WERI-Rb-1 (cell line): ENCODE data around the gene HMG20B.
"Not testable (repeated sequence)": the region's sequence is repeated elsewhere in the genome, so short reads cannot be mapped to it uniquely, and the experiment has no call there.

Experiments used
- DNase-seq: peaks from one replicate; pipeline ENCODE4 v3.0.0-alpha.2; 2020
- H3K27ac ChIP-seq: fragments of 250-450 bp; sonication (Bioruptor Pico); 2 replicates; pipeline ENCODE4 v1.5.1; 2020; ENCODE audit warnings: mild to moderate bottlenecking, moderate library complexity
- H3K27me3 ChIP-seq: fragments of 250-450 bp; sonication (Bioruptor Pico); 2 replicates; pipeline ENCODE4 v1.5.1; 2021; ENCODE audit warnings: mild to moderate bottlenecking, low read depth, moderate library complexity; ENCODE audit not compliant: insufficient read depth, severe bottlenecking
- H3K36me3 ChIP-seq: fragments of 250-450 bp; sonication (Bioruptor Pico); 2 replicates; pipeline ENCODE4 v1.5.1; 2020; ENCODE audit warnings: mild to moderate bottlenecking, moderate library complexity
- H3K4me3 ChIP-seq: 2 replicates; pipeline ENCODE4 v1.5.1; 2011; ENCODE audit warnings: low read depth, mild to moderate bottlenecking, control low read depth, low read length
- H3K9me3 ChIP-seq: fragments of 250-450 bp; sonication (Bioruptor Pico); 2 replicates; pipeline ENCODE4 v1.5.1; 2021; ENCODE audit warnings: mild to moderate bottlenecking, moderate library complexity; ENCODE audit not compliant: severe bottlenecking
- TF ChIP-seq, protein P1 (sequence below): IDR thresholded peaks from 2 replicates; pipeline ENCODE4 v1.5.1; 2011; ENCODE audit warnings: low read depth, mild to moderate bottlenecking, control low read depth, inconsistent platforms, low read length

HMG20B gene

DNA sequence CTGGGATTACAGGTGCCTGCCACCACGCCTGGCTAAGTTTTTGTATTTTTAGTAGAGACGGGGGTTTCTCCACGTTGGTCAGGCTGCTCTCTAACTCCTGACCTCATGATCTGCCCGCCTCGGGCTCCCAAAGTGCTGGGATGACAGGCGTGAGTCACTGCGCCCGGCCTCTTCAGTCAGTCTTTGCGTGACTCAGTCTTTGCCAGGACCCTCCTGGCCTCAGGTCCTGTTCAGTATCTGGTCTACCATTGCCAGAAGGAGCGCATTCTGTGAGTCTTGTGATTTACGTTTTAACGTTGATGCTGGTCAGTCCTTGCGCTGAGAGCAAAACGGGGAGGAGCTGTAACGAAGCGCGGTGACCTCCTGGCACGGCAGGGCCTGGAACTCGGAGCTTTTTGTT lies 7.6 kb upstream of the HMG20B start:
- H3K27me3 ChIP-seq, result no peaks in the 10 kb centered on the region
- H3K9me3 ChIP-seq, result no peaks in the 10 kb centered on the region
- no peak overlapping the region for H3K4me3 ChIP-seq
- DNase-seq, result no peak
- H3K27ac ChIP-seq, result no peak overlapping the region
- TF ChIP-seq, protein P1, sequence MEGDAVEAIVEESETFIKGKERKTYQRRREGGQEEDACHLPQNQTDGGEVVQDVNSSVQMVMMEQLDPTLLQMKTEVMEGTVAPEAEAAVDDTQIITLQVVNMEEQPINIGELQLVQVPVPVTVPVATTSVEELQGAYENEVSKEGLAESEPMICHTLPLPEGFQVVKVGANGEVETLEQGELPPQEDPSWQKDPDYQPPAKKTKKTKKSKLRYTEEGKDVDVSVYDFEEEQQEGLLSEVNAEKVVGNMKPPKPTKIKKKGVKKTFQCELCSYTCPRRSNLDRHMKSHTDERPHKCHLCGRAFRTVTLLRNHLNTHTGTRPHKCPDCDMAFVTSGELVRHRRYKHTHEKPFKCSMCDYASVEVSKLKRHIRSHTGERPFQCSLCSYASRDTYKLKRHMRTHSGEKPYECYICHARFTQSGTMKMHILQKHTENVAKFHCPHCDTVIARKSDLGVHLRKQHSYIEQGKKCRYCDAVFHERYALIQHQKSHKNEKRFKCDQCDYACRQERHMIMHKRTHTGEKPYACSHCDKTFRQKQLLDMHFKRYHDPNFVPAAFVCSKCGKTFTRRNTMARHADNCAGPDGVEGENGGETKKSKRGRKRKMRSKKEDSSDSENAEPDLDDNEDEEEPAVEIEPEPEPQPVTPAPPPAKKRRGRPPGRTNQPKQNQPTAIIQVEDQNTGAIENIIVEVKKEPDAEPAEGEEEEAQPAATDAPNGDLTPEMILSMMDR, result no peak
- no peaks in the 10 kb centered on the region for H3K36me3 ChIP-seq

DNA sequence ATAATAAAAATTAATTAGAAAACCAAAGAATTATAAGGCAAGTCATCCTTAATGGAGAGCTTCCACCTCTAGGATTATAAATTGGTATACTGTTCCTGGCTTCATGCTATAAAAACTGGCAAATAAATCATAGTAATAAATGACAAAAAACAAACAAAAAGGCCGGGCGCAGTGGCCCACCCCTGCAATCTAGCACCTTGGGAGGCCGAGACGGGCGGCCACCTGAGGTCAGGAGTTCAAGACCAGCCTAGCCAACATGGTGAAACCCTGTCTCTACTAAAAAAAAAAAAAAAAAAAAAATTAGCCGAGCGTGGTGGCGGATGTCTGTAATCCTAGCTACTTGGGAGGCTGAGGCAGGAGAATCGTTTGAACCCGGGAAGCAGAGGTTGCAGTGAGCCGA lies 2.7 kb upstream of the HMG20B start:
- not testable (repeated sequence) for H3K4me3 ChIP-seq, H3K36me3 ChIP-seq, H3K27me3 ChIP-seq, DNase-seq, H3K27ac ChIP-seq, H3K9me3 ChIP-seq

DNA sequence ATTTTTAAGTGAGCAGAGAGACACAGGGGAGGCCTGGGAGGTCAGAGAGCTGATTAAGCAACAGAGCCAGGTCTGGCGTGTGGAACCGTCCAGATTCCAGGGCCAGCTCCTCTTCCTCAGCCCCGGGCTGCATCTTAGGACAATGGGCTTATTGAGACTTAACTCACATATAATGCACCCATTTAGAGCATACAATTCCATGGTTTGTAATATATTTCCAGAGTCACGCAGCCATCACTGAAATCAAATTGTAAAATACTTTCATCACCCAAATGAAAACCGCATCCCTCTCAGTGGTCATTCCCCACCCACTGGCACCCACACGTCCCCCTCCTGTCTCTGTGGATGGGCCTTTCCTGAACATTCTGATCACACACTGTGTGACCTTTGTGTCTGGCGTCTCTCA lies 2.1 kb upstream of the HMG20B start:
- H3K27ac ChIP-seq, result no peak overlapping the region
- no peak for DNase-seq
- H3K4me3 ChIP-seq, result no peak overlapping the region

DNA sequence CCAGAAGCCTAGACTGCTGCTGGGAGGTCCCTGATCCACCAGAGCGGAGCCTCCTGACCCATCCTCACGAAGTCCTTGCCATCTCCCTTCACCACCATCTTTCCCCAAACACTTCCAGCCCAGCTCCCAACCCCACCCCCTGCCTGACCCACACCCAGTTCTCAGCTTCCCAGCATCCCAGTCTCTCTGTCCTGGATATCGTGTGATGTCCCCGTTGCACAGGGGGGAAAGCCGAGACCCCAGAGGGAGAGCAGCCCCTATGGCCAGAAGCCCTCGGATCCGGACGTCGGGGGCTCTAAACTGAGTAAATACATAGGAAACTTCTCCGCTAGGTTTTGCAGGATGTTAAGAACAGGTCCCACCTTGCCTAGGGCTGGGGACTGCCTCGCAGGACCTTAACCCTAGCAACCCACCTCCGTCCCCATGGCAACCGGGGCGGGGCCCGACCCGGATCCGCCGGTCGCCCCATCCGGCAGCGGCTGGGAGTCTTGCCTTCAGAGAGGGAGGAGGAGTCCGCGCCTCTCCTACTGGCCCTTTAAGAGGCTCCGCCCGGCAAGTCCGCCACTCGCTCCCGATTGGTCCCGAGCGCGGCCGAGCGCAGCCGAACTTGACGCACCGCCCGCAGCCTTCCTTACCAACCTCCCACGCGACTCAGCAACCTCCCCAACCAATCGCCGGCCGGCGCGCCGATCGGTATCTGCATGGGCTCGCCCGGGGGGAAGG lies 451 bp upstream of the HMG20B start:
- no peaks in the 10 kb centered on the region for H3K9me3 ChIP-seq
- no peaks in the 10 kb centered on the region for H3K27me3 ChIP-seq
- TF ChIP-seq, protein P1, result no peak
- peak overlapping the region; percentile 47 for H3K4me3 ChIP-seq
- H3K27ac ChIP-seq, result peak overlapping the region; percentile 35; the same call in 1 of the 2 replicates
- DNase-seq, result peak; percentile 100
- peaks cover 19% of the 10 kb centered on the region for H3K36me3 ChIP-seq

More for the DNA sequence above, 2.1 kb upstream of the HMG20B start:
- H3K27me3 ChIP-seq, result no peaks in the 10 kb centered on the region
- no peaks in the 10 kb centered on the region for H3K9me3 ChIP-seq
- H3K36me3 ChIP-seq, result peaks cover 11% of the 10 kb centered on the region
- TF ChIP-seq, protein P1, result no peak

DNA sequence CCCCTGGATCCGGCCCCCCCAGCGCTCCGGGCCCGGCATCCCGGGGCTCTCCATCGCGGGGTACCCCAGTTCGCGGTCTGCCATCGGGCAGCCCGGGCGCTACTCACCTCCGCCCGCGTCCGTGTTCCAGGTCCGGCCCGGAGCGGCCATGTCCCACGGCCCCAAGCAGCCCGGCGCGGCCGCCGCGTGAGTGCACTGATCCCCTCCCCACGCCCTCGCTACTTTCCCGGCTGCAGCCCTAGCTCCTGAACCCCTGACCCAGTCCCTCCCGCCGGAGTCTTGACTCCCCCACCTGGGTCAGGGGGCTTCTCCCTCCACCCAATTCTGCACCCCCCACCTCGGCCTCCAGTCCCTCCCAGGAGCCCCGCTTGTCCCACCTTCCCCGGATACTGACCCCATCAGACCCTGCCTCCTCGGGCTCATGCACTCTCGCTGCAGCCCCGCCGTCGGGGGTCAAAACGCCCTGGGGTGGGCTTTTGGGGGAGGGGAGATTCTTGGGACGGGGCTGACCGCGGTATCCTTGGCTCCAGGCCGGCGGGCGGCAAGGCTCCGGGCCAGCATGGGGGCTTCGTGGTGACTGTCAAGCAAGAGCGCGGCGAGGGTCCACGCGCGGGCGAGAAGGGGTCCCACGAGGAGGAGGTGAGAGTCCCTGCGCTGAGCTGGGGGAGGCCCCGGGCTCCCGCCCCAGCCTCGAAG lies 566 bp downstream of the HMG20B start:
- H3K9me3 ChIP-seq, result no peaks in the 10 kb centered on the region
- TF ChIP-seq, protein P1, result no peak
- peaks cover 19% of the 10 kb centered on the region for H3K36me3 ChIP-seq
- DNase-seq, result no peak
- H3K4me3 ChIP-seq, result peak overlapping the region; percentile 75
- H3K27ac ChIP-seq, result peak overlapping the region; percentile 78
- no peaks in the 10 kb centered on the region for H3K27me3 ChIP-seq

DNA sequence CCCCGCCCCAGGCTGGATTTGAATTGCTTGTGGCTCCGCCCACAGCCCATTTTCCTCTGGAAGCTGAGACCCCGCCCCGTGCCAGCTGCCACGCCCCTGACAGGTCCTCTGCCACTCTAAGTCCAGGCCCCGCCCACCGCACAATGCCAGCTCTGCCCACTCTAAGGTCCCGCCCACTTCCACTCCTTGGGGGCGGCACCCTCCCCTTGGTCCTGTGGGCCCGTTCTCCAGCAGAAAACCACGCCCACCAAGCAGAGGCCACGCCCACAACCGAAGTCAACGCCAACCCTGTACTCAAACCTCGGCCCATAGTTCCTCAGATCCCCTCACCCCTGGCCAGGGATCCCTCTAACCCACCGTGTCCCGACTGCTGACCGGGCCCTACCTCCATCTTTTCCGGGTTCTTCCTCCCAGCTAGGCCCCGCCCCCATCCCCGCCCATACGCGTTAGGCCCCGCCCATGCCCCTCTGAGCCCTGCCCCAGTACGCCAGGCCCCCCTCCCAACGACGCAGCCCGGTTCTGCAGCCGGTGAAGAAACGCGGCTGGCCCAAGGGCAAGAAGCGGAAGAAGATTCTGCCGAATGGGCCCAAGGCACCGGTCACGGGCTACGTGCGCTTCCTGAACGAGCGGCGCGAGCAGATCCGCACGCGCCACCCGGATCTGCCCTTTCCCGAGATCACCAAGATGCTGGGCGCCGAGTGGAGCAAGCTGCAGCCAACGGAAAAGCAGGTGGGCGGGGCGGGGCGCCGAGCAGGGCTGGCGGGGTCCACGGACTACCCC lies 1.3 kb downstream of the HMG20B start:
- DNase-seq, result peak; percentile 96
- H3K27ac ChIP-seq, result no peak overlapping the region
- no peaks in the 10 kb centered on the region for H3K9me3 ChIP-seq
- H3K4me3 ChIP-seq, result peak overlapping the region; percentile 75
- peaks cover 19% of the 10 kb centered on the region for H3K36me3 ChIP-seq
- H3K27me3 ChIP-seq, result no peaks in the 10 kb centered on the region
- TF ChIP-seq, protein P1, result no peak
